Activated naive CD8-positive, alpha-beta T cell treated with anti-CD3 and anti-CD28 coated beads, Interleukin-2, amount 50 U/mL, for 16 hours (primary cell): ENCODE results near the gene BARHL2.

ENCODE experiments used
- DNase-seq: peaks from one replicate; pipeline ENCODE4 v3.0.0-alpha.2; 2020; ENCODE audit warnings: low read depth, low spot score

BARHL2 gene

DNA sequence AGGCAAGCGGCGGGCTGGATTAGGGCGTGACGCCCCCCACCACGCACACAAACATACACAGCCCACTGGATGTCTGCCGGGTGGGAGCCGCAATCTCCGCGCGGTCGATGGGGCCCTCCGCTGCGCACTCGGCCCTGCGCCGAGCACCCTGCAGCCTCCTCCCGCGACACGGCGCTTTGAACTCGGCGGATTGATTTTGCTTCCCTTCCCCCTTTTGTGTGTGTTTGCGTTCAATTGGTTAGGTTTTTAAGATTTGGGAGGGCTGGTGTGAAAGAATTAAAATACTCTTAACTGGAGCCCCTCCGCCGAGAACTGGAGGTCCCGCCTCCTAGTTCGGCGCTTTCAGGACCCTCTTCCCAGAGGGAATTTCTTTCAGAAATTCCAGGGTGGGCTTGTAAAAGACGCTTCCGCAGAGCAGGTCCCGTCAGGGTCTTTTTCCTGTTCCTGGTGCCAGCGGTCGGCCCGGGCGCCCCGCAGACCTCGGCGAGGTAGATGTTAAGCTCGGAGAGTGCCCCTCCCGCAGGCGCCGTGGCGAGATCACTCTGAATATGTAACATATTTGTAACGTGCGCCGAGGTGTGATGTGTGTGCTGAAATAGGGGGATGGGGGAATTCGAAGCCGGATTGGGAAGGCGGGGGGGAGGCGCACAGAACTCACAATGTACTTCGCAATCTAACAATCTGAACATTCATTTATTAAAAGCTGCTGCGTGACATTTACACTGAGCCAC is 8.0 kb upstream of the BARHL2 start:
- DNase-seq, result no peak

DNA sequence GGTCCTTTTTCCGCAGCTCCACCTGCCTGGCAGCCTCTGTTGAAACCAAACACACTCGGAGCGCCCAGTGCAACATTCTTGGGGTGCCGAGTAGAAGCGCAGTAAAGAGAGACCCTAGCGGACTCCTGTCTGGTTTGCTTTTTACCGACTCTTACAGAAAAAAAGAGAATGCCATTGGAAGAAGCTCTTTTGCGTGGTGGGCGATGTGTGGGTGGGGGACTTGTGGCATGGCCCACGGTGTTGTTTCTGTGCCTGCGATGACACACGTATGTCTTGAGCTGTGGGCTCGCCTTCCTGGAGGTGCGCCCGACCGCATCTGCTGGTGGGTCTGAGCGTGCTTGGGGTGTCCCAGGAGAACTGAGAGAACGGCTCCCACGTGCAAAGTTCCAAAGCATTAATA is 7.3 kb upstream of the BARHL2 start:
- DNase-seq, result no peak

DNA sequence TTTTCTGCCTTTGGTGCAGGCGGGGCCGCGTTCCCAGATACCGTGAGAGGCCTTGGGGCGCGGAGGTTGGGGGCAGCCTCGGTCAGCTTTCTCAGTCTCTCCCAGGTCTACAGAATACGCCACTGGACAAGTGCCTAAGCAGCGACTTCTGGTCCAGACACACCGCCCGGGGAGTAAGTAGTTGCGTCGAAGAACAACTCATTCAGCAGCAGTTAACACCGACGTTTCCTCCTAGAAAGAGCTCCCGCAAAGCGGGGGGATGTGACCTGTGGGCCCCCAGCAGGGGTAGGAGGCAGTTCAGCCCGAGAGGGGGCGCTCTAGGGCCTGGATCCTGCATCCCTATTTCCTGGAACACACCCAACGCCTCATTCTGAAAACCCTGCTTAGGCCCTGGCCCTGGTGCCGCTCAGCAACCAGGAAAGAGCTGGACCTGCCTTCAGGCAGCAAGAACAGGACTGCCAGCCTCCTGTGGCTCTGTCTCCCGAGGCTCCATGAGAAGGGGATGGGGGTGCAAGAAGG is 6.5 kb upstream of the BARHL2 start:
- DNase-seq, result no peak

DNA sequence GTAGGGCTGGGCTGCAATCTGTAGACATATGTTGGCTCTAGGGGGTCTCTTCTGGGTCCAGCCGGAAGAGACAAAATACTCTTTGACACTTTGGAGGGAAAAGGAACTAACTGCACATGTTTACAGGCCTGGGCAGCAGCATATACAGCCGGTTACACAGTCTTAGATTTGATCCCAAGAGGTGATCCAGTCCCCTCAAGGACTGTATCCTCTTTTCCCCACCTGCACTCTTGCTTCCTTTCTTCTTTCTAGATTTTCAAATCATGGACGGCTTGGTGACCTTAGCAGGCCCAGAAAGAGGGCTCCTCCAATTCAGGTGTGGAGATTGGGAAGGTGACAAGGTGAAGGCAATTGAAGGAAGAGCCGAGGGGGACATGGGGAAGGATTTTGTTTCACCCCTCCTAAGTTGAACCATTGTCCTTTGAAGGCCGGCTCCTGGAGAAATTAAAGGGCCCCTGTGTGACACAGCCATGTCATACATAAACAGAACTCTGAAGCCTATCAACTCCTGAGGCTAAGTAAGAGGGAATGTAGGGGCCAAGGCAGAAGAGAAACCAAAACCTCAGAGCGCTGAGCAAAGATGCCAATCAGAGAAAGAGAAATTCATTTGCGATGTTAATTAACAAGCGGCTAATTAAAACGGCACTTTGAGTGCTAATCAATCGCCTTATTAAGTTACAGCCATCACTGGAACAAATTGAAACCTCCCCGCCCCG is 5.9 kb upstream of the BARHL2 start:
- no peak for DNase-seq

DNA sequence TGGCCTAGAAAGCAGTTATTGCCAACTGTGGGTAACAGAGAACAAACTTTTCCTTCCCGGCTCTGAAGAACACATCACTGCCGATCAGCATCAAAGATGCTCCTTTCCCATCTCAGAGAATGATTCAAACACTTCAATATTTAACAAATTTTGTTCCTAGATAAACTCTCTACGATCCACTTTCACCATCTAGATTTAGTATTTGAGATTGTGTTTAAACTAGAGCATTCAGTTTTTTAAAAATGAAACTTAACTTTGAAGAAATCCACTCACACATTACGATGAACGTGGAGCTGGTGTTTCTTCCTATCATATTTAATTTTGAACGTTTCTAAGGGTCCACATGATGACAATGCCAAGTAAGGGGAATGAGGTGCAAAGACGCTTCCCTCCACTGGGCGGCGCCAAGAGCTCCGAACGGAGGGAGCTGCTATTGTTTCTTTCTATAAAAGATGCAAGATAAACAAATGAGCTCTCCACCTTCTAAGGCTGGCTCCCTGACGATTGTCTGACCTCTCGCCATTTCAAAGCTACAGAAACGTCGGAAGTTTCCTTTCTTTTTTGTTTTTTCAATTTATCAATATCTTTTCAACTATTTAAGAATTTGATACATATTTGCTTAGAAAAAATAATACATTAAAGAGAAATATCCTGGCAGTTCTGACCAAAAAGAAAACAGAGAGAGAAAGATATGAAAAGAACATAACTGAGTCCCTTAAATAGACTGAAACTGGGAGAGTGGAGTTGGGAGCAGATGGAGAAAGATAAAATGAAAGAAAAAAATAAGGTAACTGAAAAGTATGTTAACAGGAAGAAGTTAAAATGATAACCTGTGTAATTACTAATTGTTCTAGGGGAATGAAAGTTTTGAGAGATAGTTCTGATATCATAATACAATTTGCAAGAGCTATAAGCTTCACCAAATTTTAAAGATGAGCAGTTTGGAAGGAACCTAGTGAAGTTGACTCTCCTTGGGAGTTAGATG is 4.4 kb upstream of the BARHL2 start:
- no peak for DNase-seq

DNA sequence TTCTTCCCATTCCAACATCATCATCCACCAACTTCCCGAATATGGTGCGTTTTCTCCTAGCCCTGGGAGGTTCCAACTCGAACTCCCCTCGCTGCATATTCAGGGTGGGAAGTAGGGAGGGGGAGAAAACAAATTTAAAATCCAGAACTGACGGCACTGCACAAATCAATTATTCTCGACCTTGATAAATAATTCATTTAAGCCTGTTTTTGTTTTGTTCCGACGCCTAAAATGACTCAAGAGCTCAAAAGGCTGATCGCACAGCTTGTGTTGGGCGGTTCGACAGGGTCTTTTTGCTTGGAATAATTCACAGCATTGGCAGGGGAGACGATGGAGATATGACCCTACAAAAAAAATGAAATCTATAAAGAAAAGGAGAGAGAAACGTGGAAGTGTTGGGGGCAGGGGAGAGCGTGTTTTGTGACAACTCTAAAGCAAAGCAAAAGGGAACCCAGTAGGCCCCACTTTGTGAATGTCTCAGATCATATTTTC is 3.1 kb upstream of the BARHL2 start:
- no peak for DNase-seq

DNA sequence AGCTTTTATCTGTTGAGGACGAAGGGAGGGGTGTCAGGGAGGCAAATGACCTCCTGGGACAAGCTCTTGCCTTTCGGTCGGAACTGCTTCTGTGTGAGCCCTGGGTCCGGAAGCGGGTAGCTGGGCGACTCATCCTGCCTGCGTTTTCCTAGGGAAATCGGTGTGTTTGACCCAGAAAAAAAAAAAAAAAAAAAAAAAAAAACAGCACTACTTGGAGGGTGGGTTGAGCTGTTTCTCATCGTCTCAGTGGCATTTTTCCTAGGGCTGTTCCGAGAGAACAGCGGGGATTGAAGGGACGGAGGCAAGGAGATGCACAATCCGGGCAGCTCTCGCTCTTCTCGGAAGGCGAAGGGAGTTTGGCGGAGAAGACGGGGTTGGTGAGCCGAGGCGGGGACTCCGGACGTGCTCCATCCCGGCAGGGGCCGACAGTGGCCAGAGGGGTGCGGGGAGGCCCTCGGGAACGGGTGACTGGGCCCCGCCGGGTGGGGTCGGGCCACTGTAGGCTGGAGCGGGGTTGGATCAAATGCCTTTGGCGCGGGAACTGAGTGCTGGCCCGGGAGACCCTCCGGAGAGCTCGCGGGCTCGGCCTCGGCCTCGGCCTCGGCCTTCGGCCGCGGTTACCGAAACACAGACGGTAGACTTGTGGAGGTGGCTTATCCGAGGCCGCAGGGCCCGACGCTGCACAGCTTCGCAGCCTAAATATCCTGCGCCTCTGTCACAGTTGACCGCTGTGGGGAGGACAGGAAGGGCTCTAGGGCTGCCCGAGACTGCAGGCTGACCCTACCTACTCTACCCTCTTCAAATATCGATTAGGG is 2.4 kb upstream of the BARHL2 start:
- no peak for DNase-seq

DNA sequence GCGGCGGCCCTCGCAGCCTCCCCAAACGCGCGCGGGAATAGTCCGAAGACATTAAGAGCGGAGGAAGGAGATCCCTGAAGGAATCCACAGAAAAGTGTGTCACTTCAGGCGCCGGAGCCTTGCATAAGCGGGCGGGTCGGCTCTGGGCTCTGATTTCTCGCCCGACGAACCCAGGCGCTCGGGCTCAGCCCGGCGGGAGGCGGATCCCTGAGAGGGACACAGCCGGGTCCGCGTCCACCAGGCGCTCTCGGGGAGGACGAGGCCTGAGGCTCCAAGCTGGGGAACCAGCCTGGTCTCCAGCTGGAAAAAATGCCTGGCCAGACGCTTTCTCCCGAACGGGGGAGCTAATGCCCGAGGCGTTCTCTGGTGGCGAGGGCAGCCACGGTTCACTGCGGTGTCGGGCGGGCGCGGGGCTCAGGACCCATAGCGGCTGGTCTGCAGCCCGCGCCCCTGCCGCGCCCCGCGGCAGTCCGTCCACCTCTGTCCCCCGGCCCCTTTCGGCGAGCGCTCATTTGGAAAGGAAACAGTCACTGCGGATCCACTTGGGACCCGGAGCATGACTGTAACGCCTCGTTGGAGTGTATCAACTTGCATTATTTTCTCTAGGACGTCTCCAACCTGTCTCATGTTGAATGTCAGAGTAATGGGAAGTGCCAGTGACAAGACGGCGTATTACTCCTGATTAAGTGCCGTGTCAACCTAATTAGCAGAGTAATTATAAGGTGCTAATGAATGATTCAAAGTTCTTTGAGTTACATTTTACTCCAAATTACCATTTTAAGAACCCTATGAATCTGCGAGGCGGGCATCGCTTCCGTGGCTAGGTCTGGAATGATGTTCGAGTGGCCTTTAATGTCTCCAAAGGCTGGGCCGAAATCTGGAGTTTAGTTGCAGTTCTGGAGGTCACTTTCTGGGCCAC is 1.6 kb upstream of the BARHL2 start:
- DNase-seq, result no peak

DNA sequence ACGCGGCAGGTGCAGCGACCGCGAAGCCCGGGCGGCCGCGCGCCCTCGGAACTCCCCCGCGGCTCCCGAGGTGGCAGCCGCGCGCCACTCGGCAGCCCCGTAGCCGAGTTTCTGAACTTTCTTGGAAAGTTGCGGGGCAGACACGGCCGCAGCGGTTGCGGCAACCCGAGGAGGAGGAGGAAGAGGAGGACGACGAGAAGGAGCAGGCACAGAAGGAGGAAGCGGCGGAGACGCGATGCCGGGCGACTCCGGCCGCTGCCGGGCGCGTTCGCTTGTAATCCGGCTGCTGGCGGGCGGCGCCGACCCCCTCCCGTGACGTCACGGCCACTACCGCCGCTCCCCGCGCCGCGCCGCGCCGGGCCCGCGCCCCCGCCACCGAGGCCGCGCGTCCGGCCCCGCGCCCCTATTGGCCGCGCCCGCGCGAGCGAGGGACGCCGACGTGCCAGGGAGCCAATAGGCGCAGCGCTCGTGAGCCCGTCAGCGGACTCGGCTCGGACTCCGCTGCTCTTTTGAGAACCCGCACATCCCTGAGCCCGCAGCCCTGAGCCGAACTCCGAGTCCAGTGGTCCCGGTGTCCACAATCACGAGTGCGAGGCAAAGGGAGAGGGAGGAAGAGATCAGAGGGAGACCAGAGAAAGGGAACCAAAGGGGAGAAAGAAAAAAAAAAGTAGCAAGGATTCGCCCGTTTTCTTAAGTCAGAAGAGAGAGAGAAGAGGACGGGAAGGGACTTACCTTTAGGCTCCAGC is 736 bp upstream of the BARHL2 start:
- DNase-seq, result no peak

DNA sequence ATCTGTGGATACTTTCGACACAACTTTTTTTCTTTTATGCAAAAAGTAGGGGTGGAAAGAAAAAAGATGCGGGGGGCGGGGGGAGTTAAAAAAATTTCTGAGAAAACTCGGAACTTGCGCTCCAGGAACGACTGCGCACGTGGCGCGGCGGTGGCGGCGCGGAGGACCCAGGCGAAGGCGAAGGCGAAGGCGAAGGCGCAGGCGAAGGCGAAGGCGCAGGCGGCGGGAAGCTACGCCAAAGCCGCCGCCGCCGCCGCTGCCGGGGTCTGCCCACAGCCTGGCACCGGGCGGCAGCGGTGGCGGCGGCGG is 208 bp upstream of the BARHL2 start:
- DNase-seq, result no peak

DNA sequence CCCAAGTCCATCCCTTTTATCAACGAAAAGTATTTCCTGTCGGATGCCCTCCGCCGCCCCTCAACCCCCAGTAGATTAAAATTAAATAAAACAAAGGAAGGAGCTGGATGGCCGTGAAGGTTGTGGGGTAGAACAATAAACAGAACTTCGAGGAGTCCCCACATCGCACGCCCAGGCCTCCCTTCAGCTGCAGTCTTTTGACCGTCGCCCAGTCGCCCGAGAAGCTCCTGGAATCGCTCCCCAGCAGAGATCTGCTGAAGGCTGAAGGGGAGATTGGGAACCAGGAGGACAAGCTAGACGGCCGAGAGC is 905 bp downstream of the BARHL2 start:
- DNase-seq, result no peak

DNA sequence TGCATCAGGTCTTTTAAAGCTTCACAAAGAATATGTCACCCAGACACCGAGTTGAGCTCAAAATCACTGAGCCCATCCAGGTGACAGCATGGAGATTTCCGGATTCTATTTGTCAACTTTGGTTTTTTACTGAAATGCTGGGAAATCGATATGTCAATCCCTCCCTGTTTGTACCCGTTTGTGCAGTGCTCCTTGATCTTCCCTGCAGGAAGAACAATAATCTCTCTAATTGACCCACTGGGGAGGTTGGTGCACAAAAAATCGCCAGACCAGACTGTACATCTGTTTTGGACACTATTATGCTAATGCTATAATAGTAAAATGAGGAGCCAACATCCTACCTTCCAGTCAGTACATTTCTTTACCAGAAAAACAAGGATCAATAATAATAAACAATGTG is 1.8 kb downstream of the BARHL2 start:
- no peak for DNase-seq

DNA sequence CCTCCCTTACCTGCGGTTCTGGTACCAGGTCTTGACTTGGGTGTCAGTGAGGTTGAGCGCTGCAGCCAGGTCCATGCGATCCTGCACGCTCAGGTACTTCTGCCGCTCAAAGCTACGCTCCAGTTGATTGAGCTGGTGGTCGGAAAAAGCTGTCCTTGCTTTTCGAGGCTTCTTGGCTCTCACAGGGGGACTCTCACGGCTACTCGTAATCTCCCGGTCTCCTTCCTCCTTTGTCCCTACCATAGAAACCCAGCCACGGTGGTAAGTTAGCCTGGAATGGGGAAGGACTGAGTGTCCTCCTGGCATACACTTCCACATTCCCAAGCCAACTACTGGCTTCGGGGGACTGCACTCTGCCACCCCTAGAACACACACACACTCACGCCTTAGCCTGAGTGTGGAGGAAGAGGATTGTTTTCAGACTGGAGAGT is 2.6 kb downstream of the BARHL2 start:
- no peak for DNase-seq

DNA sequence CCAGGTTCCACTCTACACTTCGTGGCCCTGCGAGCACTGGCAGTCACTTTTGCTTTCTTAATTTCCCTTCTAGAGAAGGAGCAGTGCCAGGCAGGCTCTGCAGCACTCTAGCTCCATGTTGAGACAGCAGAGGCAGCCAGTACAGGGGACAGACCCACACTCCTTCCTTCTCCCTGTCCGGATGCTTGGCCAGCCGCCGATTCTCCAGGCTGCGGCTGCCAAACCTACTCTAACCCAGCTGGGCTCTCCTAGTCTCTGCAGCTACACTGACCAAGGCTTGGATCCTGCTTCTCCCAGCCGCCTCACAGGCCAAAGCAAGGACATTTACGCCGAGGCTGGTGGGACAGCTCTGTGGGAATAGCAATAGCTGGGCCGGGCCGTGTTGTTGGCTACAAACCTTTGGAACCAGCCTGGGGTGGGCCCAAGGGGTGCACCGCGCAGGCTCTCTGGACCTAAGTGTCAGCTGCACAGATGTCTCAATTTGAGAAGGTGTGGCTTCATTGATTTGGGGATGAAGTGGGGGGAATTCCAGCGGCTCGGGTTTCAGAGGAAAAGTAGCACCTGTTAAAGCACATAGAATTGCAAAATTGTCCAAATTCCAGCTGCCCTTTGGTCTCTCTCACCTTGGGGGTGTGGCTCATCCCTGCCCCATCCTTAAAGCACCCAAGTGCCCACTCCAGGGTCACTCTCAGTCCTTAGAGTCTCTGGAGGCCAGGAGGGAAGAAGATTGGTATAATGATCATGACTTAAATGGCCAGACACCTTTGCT is 3.2 kb downstream of the BARHL2 start:
- DNase-seq, result no peak

DNA sequence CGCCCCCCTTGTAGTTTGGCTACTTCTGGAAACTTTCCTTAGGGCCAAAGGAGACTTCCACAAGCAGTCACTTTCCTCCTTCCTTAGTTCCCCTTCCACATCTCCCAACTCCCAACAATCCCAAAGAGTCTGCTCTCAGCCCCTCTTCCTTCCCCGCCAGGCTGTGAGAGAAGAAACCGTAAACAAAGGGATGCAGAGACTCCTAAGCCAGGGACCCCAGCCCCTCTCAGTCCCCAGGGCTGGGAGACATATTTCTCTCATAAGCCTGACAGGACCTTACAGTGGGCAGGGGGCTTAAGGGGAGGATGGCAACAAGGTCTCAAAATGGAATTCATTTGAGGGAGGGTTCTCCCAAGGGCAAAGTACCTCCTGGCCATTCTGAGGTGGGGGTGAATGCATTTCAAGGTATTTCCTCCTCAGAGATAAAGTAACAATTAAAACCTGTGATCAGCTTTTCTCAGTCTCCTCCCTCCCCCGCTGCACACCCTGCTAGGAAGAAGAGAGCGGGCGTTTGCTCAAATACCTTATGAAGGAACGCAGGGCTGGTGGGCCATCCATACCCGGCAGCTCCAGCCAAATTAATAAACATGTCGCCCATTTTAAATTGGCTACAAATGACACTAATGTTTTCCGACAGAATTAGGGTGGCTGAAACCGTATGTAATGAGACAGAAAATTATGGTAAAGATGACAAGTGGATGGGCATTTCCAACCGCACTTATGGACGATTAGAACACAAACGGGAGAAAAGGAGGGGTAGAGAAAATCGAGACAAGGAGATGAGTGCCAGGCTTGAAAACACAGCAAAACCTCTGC is 4.0 kb downstream of the BARHL2 start:
- no peak for DNase-seq

DNA sequence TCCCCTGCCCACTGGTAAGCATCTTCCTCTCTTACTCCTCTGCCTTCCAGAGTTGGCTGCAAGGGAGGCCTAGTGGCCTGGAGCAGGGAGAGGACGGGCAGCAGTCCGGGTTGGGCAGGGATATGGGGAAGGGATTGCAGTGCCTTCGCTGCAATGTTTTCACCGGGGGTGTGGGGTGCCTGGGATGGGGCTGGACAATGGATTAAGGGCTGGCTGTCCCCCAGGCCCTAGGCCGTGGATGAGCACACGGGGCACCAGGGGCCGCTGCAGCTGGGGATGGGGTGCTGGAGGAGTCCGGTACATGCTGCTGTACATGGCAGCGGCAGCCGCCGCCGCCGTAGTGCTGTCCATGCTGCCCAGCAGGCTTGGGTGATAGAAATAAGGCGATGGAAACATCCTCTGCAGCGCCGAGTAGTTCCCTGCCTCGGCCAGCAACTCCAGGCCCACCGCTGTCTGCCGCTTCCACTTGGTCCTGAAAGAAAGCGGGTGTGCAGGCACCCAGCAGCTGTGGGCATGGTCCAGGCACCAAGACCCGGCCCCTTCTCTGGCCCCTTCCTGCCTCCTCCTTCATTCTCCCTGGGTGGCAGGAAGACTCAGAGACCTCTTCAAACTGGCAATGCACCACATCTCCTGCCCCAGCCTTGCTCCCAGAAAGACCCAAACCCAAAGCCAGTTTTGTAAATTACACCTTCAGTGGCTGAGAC is 4.8 kb downstream of the BARHL2 start:
- no peak for DNase-seq

DNA sequence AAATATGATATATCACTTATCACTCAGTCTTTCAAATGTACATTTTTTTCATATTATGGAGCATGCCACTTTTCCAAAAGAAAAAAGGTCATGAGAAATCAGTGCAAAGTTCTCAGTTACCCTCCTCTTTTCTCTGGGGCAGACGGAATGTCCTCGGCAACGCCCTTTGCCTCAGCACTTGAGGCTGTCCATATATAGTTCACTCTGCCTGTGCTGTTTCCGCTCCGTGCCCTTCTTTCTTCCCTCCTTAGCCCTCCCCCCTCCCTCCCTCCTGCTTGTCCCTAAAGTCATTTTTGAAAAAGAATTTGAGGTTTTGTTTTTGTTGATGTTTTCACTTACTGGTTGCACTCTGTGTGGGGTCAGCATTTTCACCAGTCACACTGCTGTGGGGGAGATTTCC is 5.4 kb downstream of the BARHL2 start:
- no peak for DNase-seq
